SK-N-SH (cell line): Measurements from ENCODE around the gene PIAS4. TPM values are rescaled to one million over a fixed set of nuclear protein-coding genes. Genes with fewer than 3 reads are reported as not detected.

ENCODE experiments used
- CTCF ChIA-PET: fragments of 300-600, 350-600 bp; formaldehyde crosslinking; extraction: SDS; loops from one replicate; lab custom pipeline; 2021; lab: Yijun Ruan, JAX
- POLR2A ChIA-PET: fragments of 350-600 bp; sonication (Branson Sonifier 250); formaldehyde crosslinking; extraction: SDS; loops from one replicate; lab custom pipeline; 2020; ENCODE audit warnings: antibody characterized with exemption, inconsistent platforms; lab: Yijun Ruan, JAX
- DNase-seq: peaks from one replicate; pipeline ENCODE4 v3.0.0; 2012
- H2AFZ ChIP-seq: fragments of 200-600 bp; sonication (generic); 2 replicates; pipeline ENCODE4 v1.8.1; 2016; ENCODE audit warnings: antibody characterized with exemption, mild to moderate bottlenecking, low read depth
- H3F3A ChIP-seq: fragments of 200-600 bp; sonication (generic); replicated peaks from 2 replicates; pipeline ENCODE3; 2016; ENCODE audit warnings: antibody characterized with exemption, mild to moderate bottlenecking; ENCODE audit not compliant: insufficient read depth
- H3K27ac ChIP-seq, 2 experiments: fragments of 200-500 bp in 1 of 2; fragments of 200-600 bp in 1 of 2; sonication (Bioruptor generic) in 1 of 2; sonication (generic), shearing (Covaris generic) in 1 of 2; 2 replicates each; pipeline versions ENCODE4 v1.5.1 to v1.6.1; 2014 to 2016; ENCODE audit warnings: low read depth in 2 of 2, inconsistent platforms in 1 of 2, low read length in 1 of 2, mild to moderate bottlenecking in 1 of 2, mixed read lengths in 1 of 2
- H3K27me3 ChIP-seq: fragments of 200-600 bp; sonication (generic), shearing (Covaris generic); 2 replicates; pipeline ENCODE4 v1.6.1; 2016; ENCODE audit warnings: mixed run types; ENCODE audit not compliant: insufficient read depth
- H3K36me3 ChIP-seq, 2 experiments: fragments of 200-500 bp in 1 of 2; fragments of 200-600 bp in 1 of 2; sonication (Bioruptor generic) in 1 of 2; sonication (generic) in 1 of 2; replicated peaks in 1 of 2; 2 replicates each; pipeline versions ENCODE3 to v1.5.1; 2014 to 2016; ENCODE audit warnings: low read length in 1 of 2, mild to moderate bottlenecking in 1 of 2; ENCODE audit not compliant: insufficient read depth in 2 of 2, control insufficient read depth in 1 of 2
- H3K4me1 ChIP-seq, 2 experiments: fragments of 200-500 bp in 1 of 2; fragments of 200-600 bp in 1 of 2; sonication (Bioruptor generic) in 1 of 2; sonication (generic), shearing (Covaris generic) in 1 of 2; 2 replicates each; pipeline versions ENCODE4 v1.5.1 to v1.6.1; 2014 to 2016; ENCODE audit warnings: low read depth in 1 of 2, low read length in 1 of 2, mixed run types in 1 of 2; ENCODE audit not compliant: insufficient read depth in 2 of 2, control insufficient read depth in 1 of 2
- H3K4me2 ChIP-seq: fragments of 200-600 bp; sonication (generic), shearing (Covaris generic); 2 replicates; pipeline ENCODE4 v1.6.1; 2017; ENCODE audit warnings: mixed run types
- H3K4me3 ChIP-seq, 2 experiments: fragments of 200-500 bp in 1 of 2; fragments of 200-600 bp in 1 of 2; sonication (Bioruptor generic) in 1 of 2; sonication (generic), shearing (Covaris generic) in 1 of 2; 2 replicates each; pipeline versions ENCODE4 v1.5.1 to v1.8.1; 2014 to 2016; ENCODE audit warnings: low read depth in 2 of 2, inconsistent platforms in 1 of 2, low read length in 1 of 2, mild to moderate bottlenecking in 1 of 2, mixed read lengths in 1 of 2, moderate library complexity in 1 of 2
- H3K79me2 ChIP-seq: fragments of 200-600 bp; sonication (generic); 2 replicates; pipeline ENCODE4 v1.8.1; 2017; ENCODE audit warnings: mild to moderate bottlenecking; ENCODE audit not compliant: insufficient read depth
- H3K9ac ChIP-seq: fragments of 200-600 bp; sonication (generic); 2 replicates; pipeline ENCODE4 v1.6.1; 2017; ENCODE audit warnings: mixed run types
- H3K9me2 ChIP-seq: fragments of 200-600 bp; sonication (generic); 2 replicates; pipeline ENCODE4 v1.6.1; 2017; ENCODE audit warnings: mixed run types
- H3K9me3 ChIP-seq: fragments of 200-600 bp; sonication (generic); 2 replicates; pipeline ENCODE4 v1.6.1; 2017; ENCODE audit warnings: mixed run types, mild to moderate bottlenecking, moderate library complexity
- H4K20me1 ChIP-seq: fragments of 200-600 bp; sonication (generic); 2 replicates; pipeline ENCODE4 v1.6.1; 2017; ENCODE audit warnings: mild to moderate bottlenecking, mixed run types; ENCODE audit not compliant: insufficient read depth
- ELF1 ChIP-seq: IDR thresholded peaks from 2 replicates; pipeline ENCODE4 v1.4.0; 2012
- EP300 ChIP-seq, 2 experiments: IDR thresholded peaks; 2 replicates each; pipeline versions ENCODE4 v1.4.0 to v1.6.1; 2012; ENCODE audit warnings: borderline replicate concordance in 1 of 2, low read depth in 1 of 2, low read length in 1 of 2
- EZH2phosphoT487 ChIP-seq: fragments of 200-600 bp; sonication (generic); IDR thresholded peaks from 2 replicates; pipeline ENCODE4 v1.6.1; 2017; ENCODE audit warnings: low read depth, mixed run types, mild to moderate bottlenecking, antibody characterized with exemption, moderate library complexity, borderline replicate concordance
- FOXJ3 ChIP-seq: sonication (generic); formaldehyde crosslinking; IDR thresholded peaks from 2 replicates; pipeline ENCODE4 v1.5.1; 2020; ENCODE audit warnings: mild to moderate bottlenecking, missing genetic modification reagents
- FOXM1 ChIP-seq: IDR thresholded peaks from 2 replicates; pipeline ENCODE4 v1.4.0; 2012; ENCODE audit warnings: low read depth, mild to moderate bottlenecking
- GABPA ChIP-seq: IDR thresholded peaks from 2 replicates; pipeline ENCODE4 v1.4.0; 2012; ENCODE audit warnings: low read depth, mild to moderate bottlenecking
- GATA2 ChIP-seq: sonication (generic); formaldehyde crosslinking; IDR thresholded peaks from 2 replicates; pipeline ENCODE4 v1.5.0; 2020; ENCODE audit warnings: mild to moderate bottlenecking, missing genetic modification reagents
- IRF3 ChIP-seq: fragments of 150-350 bp; IDR thresholded peaks from 2 replicates; pipeline ENCODE4 v1.6.1; 2016; ENCODE audit warnings: mild to moderate bottlenecking, low read depth, low read length
- MEF2A ChIP-seq: IDR thresholded peaks from 2 replicates; pipeline ENCODE4 v1.4.0; 2012; ENCODE audit warnings: low read depth, borderline replicate concordance
- NFIC ChIP-seq: IDR thresholded peaks from 2 replicates; pipeline ENCODE4 v1.4.0; 2012; ENCODE audit warnings: borderline replicate concordance
- PBX3 ChIP-seq: IDR thresholded peaks from 2 replicates; pipeline ENCODE4; 2012
- POLR2AphosphoS5 ChIP-seq: IDR thresholded peaks from 2 replicates; pipeline ENCODE4 v1.6.1; 2012; ENCODE audit warnings: low read depth, low read length
- RAD21 ChIP-seq: IDR thresholded peaks from 2 replicates; pipeline ENCODE4 v1.6.1; 2012; ENCODE audit warnings: mild to moderate bottlenecking, low read length
- RCOR1 ChIP-seq: fragments of 150-350 bp; IDR thresholded peaks from 2 replicates; pipeline ENCODE4 v1.6.1; 2017; ENCODE audit warnings: antibody characterized with exemption, low read length
- RFX5 ChIP-seq: IDR thresholded peaks from 2 replicates; pipeline ENCODE4 v1.6.1; 2012; ENCODE audit warnings: mild to moderate bottlenecking, improper control_type of control experiment, low read length
- SIN3A ChIP-seq: IDR thresholded peaks from 2 replicates; pipeline ENCODE4 v1.6.1; 2012; ENCODE audit warnings: low read depth, mild to moderate bottlenecking, low read length, moderate library complexity, borderline replicate concordance
- SMC3 ChIP-seq: IDR thresholded peaks from 2 replicates; pipeline ENCODE4 v1.6.1; 2012; ENCODE audit warnings: low read depth, low read length, improper control_type of control experiment
- TAF1 ChIP-seq: IDR thresholded peaks from 2 replicates; pipeline ENCODE4 v1.6.1; 2012; ENCODE audit warnings: low read depth, mild to moderate bottlenecking, low read length, moderate library complexity, borderline replicate concordance
- TEAD4 ChIP-seq: IDR thresholded peaks from 2 replicates; pipeline ENCODE4 v1.4.0; 2012; ENCODE audit warnings: mild to moderate bottlenecking, borderline replicate concordance; ENCODE audit not compliant: insufficient read depth
- USF1 ChIP-seq: IDR thresholded peaks from 2 replicates; pipeline ENCODE4 v1.4.0; 2012; ENCODE audit warnings: low read depth, borderline replicate concordance
- USF2 ChIP-seq: fragments of 150-350 bp; IDR thresholded peaks from 2 replicates; pipeline ENCODE4 v1.6.1; 2017; ENCODE audit warnings: antibody characterized with exemption, low read length, low read depth, borderline replicate concordance
- YY1 ChIP-seq: IDR thresholded peaks from 2 replicates; pipeline ENCODE4 v1.4.0; 2012; ENCODE audit warnings: low read depth, mild to moderate bottlenecking
- ZBTB33 ChIP-seq: IDR thresholded peaks from 2 replicates; pipeline ENCODE4 v1.4.0; 2012; ENCODE audit warnings: low read depth, borderline replicate concordance
- whole genome bisulfite sequencing: methylation state at CpG from one replicate; pipeline ENCODE4 v1.1.6; 2017; ENCODE audit warnings: low lambda C conversion rate; 5-methylcytosine and 5-hydroxymethylcytosine counted together
- polyA plus RNA-seq, 3 experiments: library from polyadenylated mRNA; depleted of rRNA; stranded (reverse); fragments of >200 nt; gene quantifications; 2 replicates each; pipeline ENCODE4 v1.2.3, GENCODE V29; 2012

PIAS4 gene
- polyA plus RNA-seq, 1 of the 3 experiments (the other 2 are of a cell fraction): 14.1 TPM

GRCh38 chr19:4082172-4082571 lies 74.6 kb downstream of the PIAS4 start (continued):
- no peak for TF ChIP-seq USF2
- TF ChIP-seq RAD21: no peak
- TF ChIP-seq IRF3: no peak
- TF ChIP-seq YY1: no peak
- TF ChIP-seq POLR2AphosphoS5: no peak
- TF ChIP-seq GATA2 (CRISPR knock-in tag): no peak
- TF ChIP-seq EP300 (IDR thresholded peaks at IDR 0.05; ENCODE audit: borderline replicate concordance in 1 of 2, low read depth in 1 of 2, low read length in 1 of 2): no peak
- TF ChIP-seq NFIC: no peak
- no peak for TF ChIP-seq RFX5
- no peak for TF ChIP-seq TAF1
- TF ChIP-seq MEF2A: no peak
- TF ChIP-seq, all 33 proteins: peak for 0

- Histone ChIP-seq H3K4me3 (no peak overlapping the region), H3K4me1 (no peaks in the 10 kb centered on the region), H3K36me3 (no peaks in the 10 kb centered on the region), H3K9me3 (no peaks in the 10 kb centered on the region), H3K4me2 (no peak overlapping the region), H3K79me2 (no peaks in the 10 kb centered on the region), H3K27ac (no peak overlapping the region), H3K9ac (no peak overlapping the region), H3K27me3 (no peaks in the 10 kb centered on the region), H2AFZ (no peak overlapping the region), H3F3A (no peaks in the 10 kb centered on the region), H3K9me2 (no peaks in the 10 kb centered on the region), H4K20me1 (no peaks in the 10 kb centered on the region)
- 81% methylated on average over 21 of the region's 28 CpGs for WGBS
- no peak for DNase-seq
- POLR2A ChIA-PET: no interaction called here
- CTCF ChIA-PET: no interaction called here
- TF ChIP-seq ELF1: no peak
- no peak for TF ChIP-seq GABPA
- TF ChIP-seq EZH2phosphoT487: no peak
- no peak for TF ChIP-seq SIN3A
- TF ChIP-seq SMC3: no peak
- TF ChIP-seq POLR2AphosphoS5: no peak
- no peak for TF ChIP-seq USF1
- TF ChIP-seq FOXJ3: no peak
- TF ChIP-seq MEF2A: no peak
- TF ChIP-seq RCOR1: no peak
- TF ChIP-seq PBX3: no peak
- TF ChIP-seq RAD21: no peak
- no peak for TF ChIP-seq ZBTB33
- TF ChIP-seq FOXM1: no peak
- TF ChIP-seq TEAD4: no peak
These were observed 76.4 kb downstream of the PIAS4 start for GRCh38 chr19:4083677-4084546.
